ENCODE measurements around the gene CLASRP.
"Not testable (repeated sequence)": the region's sequence is repeated elsewhere in the genome, so short reads cannot be mapped to it uniquely, and the experiment has no call there.

The CLASRP gene

GRCh38 chr19:45103156-45103507, 64.3 kb downstream of the CLASRP start:
- Histone ChIP-seq H3K9me3 (ENCODE audit: insufficient read depth, low read length) (no peaks in the 10 kb centered on the region), H3K79me2 (ENCODE audit: low read length) (peaks cover 88% of the 10 kb centered on the region), H3K4me2 (ENCODE audit: low read length) (no peak overlapping the region), H3K9ac (ENCODE audit: low read length) (no peak overlapping the region), H3K4me1 (ENCODE audit: low read length) (no peaks in the 10 kb centered on the region), H4K20me1 (ENCODE audit: insufficient read depth, low read length) (peaks cover 73% of the 10 kb centered on the region), H3K36me3 (replicated peaks; ENCODE audit: low read depth, low read length) (no peaks in the 10 kb centered on the region), H3K27ac (ENCODE audit: low read length) (no peak overlapping the region), H2AFZ (ENCODE audit: low read depth, low read length) (no peak overlapping the region), H3K4me3 (ENCODE audit: low read length) (no peak overlapping the region), H3K27me3 (ENCODE audit: low read depth, low read length) (no peaks in the 10 kb centered on the region)
- TF ChIP-seq, protein P1, sequence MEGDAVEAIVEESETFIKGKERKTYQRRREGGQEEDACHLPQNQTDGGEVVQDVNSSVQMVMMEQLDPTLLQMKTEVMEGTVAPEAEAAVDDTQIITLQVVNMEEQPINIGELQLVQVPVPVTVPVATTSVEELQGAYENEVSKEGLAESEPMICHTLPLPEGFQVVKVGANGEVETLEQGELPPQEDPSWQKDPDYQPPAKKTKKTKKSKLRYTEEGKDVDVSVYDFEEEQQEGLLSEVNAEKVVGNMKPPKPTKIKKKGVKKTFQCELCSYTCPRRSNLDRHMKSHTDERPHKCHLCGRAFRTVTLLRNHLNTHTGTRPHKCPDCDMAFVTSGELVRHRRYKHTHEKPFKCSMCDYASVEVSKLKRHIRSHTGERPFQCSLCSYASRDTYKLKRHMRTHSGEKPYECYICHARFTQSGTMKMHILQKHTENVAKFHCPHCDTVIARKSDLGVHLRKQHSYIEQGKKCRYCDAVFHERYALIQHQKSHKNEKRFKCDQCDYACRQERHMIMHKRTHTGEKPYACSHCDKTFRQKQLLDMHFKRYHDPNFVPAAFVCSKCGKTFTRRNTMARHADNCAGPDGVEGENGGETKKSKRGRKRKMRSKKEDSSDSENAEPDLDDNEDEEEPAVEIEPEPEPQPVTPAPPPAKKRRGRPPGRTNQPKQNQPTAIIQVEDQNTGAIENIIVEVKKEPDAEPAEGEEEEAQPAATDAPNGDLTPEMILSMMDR (IDR thresholded peaks at IDR 0.05; ENCODE audit: low read depth, low read length), result no peak
- no peak for TF ChIP-seq EZH2phosphoT487 (IDR thresholded peaks at IDR 0.05; ENCODE audit: low read depth)

- Histone ChIP-seq H3K4me2 (ENCODE audit: low read length) (no peak overlapping the region), H3K27ac (ENCODE audit: low read length) (no peak overlapping the region), H3K27me3 (ENCODE audit: low read depth, low read length) (no peaks in the 10 kb centered on the region), H3K9me3 (ENCODE audit: insufficient read depth, low read length) (no peaks in the 10 kb centered on the region), H4K20me1 (ENCODE audit: insufficient read depth, low read length) (peaks cover 70% of the 10 kb centered on the region), H3K4me1 (ENCODE audit: low read length) (no peaks in the 10 kb centered on the region), H2AFZ (ENCODE audit: low read depth, low read length) (no peak overlapping the region), H3K4me3 (ENCODE audit: low read length) (no peak overlapping the region), H3K9ac (ENCODE audit: low read length) (no peak overlapping the region), H3K79me2 (ENCODE audit: low read length) (peaks cover 85% of the 10 kb centered on the region), H3K36me3 (replicated peaks; ENCODE audit: low read depth, low read length) (no peaks in the 10 kb centered on the region)
- TF ChIP-seq, protein P1 (IDR thresholded peaks at IDR 0.05; ENCODE audit: low read depth, low read length), result no peak
- no peak for TF ChIP-seq EZH2phosphoT487 (IDR thresholded peaks at IDR 0.05; ENCODE audit: low read depth)
These were observed 64.9 kb downstream of the CLASRP start for GRCh38 chr19:45103508-45104319.

GRCh38 chr19:45104658-45105349, 66.0 kb downstream of the CLASRP start:
- H3K4me2 ChIP-seq (ENCODE audit: low read length), result no peak overlapping the region
- peaks cover 85% of the 10 kb centered on the region for H3K79me2 ChIP-seq (ENCODE audit: low read length)
- H3K27ac ChIP-seq (ENCODE audit: low read length), result no peak overlapping the region
- peaks cover 70% of the 10 kb centered on the region for H4K20me1 ChIP-seq (ENCODE audit: insufficient read depth, low read length)
- no peaks in the 10 kb centered on the region for H3K9me3 ChIP-seq (ENCODE audit: insufficient read depth, low read length)
- peaks cover 4% of the 10 kb centered on the region for H3K36me3 ChIP-seq (replicated peaks; ENCODE audit: low read depth, low read length)
- H3K9ac ChIP-seq (ENCODE audit: low read length), result no peak overlapping the region
- H3K4me3 ChIP-seq (ENCODE audit: low read length), result no peak overlapping the region
- H3K27me3 ChIP-seq (ENCODE audit: low read depth, low read length), result no peaks in the 10 kb centered on the region
- no peak for TF ChIP-seq EZH2phosphoT487 (IDR thresholded peaks at IDR 0.05; ENCODE audit: low read depth)
- TF ChIP-seq, protein P1 (IDR thresholded peaks at IDR 0.05; ENCODE audit: low read depth, low read length), result no peak
- no peak overlapping the region for H2AFZ ChIP-seq (ENCODE audit: low read depth, low read length)
- no peaks in the 10 kb centered on the region for H3K4me1 ChIP-seq (ENCODE audit: low read length)

DNA sequence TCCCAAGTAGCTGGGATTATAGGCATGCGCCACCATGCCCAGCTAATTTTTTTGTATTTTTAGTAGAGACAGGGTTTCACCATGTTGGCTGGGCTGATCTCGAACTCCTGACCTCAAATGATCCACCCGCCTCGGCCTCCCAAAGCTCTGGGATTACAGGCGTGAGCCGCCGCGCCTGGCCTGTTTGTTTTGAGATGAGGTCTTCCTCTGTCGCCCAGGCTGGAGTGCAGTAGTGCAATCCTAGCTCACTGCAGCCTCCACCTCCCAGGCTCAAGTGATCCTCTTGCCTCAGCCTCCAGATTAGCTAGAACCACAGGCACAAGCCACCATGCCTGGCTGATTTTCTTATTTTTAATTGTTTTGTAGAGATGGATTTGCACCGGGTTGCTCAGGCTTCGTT, 67.5 kb downstream of the CLASRP start:
- H3K4me3 ChIP-seq (ENCODE audit: low read length); H2AFZ ChIP-seq (ENCODE audit: low read depth, low read length); H3K4me2 ChIP-seq (ENCODE audit: low read length); H3K4me1 ChIP-seq (ENCODE audit: low read length); H3K9ac ChIP-seq (ENCODE audit: low read length); H3K36me3 ChIP-seq (replicated peaks; ENCODE audit: low read depth, low read length); H3K9me3 ChIP-seq (ENCODE audit: insufficient read depth, low read length); H3K27ac ChIP-seq (ENCODE audit: low read length); H3K27me3 ChIP-seq (ENCODE audit: low read depth, low read length): not testable (repeated sequence)
- Histone ChIP-seq H3K79me2 (ENCODE audit: low read length) (peaks cover 82% of the 10 kb centered on the region), H4K20me1 (ENCODE audit: insufficient read depth, low read length) (peaks cover 70% of the 10 kb centered on the region)
